HG02642 (cell line): ENCODE data around the gene JAML.

Experiments
- ATAC-seq: cut with Tn5 transposase; IDR thresholded peaks from one replicate; pipeline ENCODE4 v1.9.1; 2021; ENCODE audit warnings: mild to moderate bottlenecking; ENCODE audit not compliant: unreplicated experiment, poor library complexity

JAML gene

GRCh38 chr11:118217575-118217974 lies 7.2 kb downstream of the JAML start:
- no peak for ATAC-seq

GRCh38 chr11:118216621-118217481 lies 8.0 kb downstream of the JAML start:
- ATAC-seq = peak; percentile 42

GRCh38 chr11:118215765-118216164 lies 9.0 kb downstream of the JAML start:
- ATAC-seq = no peak

GRCh38 chr11:118215262-118215661 lies 9.5 kb downstream of the JAML start:
- no peak for ATAC-seq

- peak; percentile 36 for ATAC-seq
Observed at GRCh38 chr11:118214210-118214914, 10.4 kb downstream of the JAML start.

GRCh38 chr11:118213781-118214180 lies 11.0 kb downstream of the JAML start:
- no peak for ATAC-seq

- ATAC-seq = no peak
Observed at GRCh38 chr11:118213201-118213600, 11.6 kb downstream of the JAML start.

GRCh38 chr11:118212781-118213191 lies 12.0 kb downstream of the JAML start:
- no peak for ATAC-seq

GRCh38 chr11:118212131-118212725 lies 12.6 kb downstream of the JAML start:
- ATAC-seq = no peak

GRCh38 chr11:118211006-118211405 lies 13.8 kb downstream of the JAML start:
- no peak for ATAC-seq

- no peak for ATAC-seq
Observed at GRCh38 chr11:118210323-118210722, 14.5 kb downstream of the JAML start.

- ATAC-seq = no peak
Observed at GRCh38 chr11:118209033-118209432, 15.8 kb downstream of the JAML start.

GRCh38 chr11:118207079-118207478 lies 17.7 kb downstream of the JAML start:
- no peak for ATAC-seq

- no peak for ATAC-seq
Observed at GRCh38 chr11:118206391-118207031, 18.3 kb downstream of the JAML start.

- no peak for ATAC-seq
Observed at GRCh38 chr11:118205606-118206378, 19.0 kb downstream of the JAML start.

- ATAC-seq = no peak
Observed at GRCh38 chr11:118202599-118203422, 22.0 kb downstream of the JAML start.

- ATAC-seq = no peak
Observed at GRCh38 chr11:118201966-118202365, 22.8 kb downstream of the JAML start.

- ATAC-seq = no peak
Observed at GRCh38 chr11:118200901-118201680, 23.7 kb downstream of the JAML start.
